ENCODE data around the gene VMP1. TPM values are rescaled to one million over a fixed set of nuclear protein-coding genes. Genes with fewer than 3 reads are reported as not detected.

The VMP1 gene
- total and polyA plus RNA-seq, 2 of the 13 experiments (the other 11 are each of a cell fraction or from before 2014, with no cell fraction given) = 186 to 271 TPM

DNA sequence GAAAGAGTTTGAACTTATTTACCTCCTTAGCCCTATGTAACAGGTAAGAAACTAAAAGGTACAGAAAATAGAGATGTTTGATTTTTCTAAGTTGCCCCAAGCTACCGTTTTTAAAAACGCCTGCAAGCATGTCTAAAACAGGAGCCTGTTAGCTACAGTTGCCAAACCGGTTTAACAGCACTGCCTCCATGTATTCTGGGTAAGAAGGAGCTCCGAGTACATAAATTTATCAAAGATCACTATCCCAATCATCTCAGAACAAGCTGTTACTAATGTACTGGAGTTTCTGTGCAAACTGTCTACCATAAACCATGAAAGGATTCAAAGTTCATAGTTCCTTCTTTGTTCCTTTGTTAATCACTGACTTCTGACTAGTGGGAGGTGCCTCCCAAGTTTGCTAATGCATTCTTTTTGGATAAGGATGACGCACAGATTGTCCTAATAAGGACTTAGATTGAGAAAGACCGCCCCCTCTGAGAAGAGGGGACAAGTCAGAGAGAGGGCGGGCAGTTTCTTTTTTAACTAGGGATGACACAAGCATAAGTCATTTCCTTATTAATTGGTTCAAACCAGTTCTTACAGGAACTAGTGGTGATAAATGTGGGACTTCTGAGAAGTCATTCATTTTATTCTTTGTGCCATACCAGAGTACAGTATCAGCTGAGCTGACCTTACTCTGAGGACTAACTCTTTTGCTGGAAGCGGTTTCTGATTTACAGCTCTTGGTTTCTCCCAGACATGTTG lies 130.0 kb downstream of the VMP1 start (continued):
- TF ChIP-seq, protein P1, sequence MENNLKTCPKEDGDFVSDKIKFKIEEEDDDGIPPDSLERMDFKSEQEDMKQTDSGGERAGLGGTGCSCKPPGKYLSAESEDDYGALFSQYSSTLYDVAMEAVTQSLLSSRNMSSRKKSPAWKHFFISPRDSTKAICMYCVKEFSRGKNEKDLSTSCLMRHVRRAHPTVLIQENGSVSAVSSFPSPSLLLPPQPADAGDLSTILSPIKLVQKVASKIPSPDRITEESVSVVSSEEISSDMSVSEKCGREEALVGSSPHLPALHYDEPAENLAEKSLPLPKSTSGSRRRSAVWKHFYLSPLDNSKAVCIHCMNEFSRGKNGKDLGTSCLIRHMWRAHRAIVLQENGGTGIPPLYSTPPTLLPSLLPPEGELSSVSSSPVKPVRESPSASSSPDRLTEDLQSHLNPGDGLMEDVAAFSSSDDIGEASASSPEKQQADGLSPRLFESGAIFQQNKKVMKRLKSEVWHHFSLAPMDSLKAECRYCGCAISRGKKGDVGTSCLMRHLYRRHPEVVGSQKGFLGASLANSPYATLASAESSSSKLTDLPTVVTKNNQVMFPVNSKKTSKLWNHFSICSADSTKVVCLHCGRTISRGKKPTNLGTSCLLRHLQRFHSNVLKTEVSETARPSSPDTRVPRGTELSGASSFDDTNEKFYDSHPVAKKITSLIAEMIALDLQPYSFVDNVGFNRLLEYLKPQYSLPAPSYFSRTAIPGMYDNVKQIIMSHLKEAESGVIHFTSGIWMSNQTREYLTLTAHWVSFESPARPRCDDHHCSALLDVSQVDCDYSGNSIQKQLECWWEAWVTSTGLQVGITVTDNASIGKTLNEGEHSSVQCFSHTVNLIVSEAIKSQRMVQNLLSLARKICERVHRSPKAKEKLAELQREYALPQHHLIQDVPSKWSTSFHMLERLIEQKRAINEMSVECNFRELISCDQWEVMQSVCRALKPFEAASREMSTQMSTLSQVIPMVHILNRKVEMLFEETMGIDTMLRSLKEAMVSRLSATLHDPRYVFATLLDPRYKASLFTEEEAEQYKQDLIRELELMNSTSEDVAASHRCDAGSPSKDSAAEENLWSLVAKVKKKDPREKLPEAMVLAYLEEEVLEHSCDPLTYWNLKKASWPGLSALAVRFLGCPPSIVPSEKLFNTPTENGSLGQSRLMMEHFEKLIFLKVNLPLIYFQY (CRISPR knock-in tag; IDR thresholded peaks at IDR 0.05; ENCODE audit: borderline replicate concordance) = 0 out of 2 replicates have a peak, but pooled peaks have one; percentile 15
- no peak for TF ChIP-seq ZNF232 (CRISPR knock-in tag; IDR thresholded peaks at IDR 0.05; ENCODE audit: borderline replicate concordance)
- TF ChIP-seq ZNF619 (CRISPR knock-in tag; IDR thresholded peaks at IDR 0.05) = no peak
- peak; percentile 57; the same call in 1 of the 2 replicates for TF ChIP-seq TIGD3 (CRISPR knock-in tag; IDR thresholded peaks at IDR 0.05; ENCODE audit: borderline replicate concordance)
- TF ChIP-seq ZNF747 (CRISPR knock-in tag; IDR thresholded peaks at IDR 0.05; ENCODE audit: borderline replicate concordance) = no peak
- no peak for TF ChIP-seq ZNF33B (CRISPR knock-in tag; IDR thresholded peaks at IDR 0.05)
- no peak for TF ChIP-seq RFXAP (CRISPR knock-in tag; IDR thresholded peaks at IDR 0.05; ENCODE audit: borderline replicate concordance)
- TF ChIP-seq ZNF572 (CRISPR knock-in tag; IDR thresholded peaks at IDR 0.05) = no peak
- TF ChIP-seq ZNF782 (CRISPR knock-in tag; IDR thresholded peaks at IDR 0.05; ENCODE audit: borderline replicate concordance) = no peak
- TF ChIP-seq EED (CRISPR knock-in tag; IDR thresholded peaks at IDR 0.05) = no peak
- peak; percentile 90 for TF ChIP-seq TCF7 (IDR thresholded peaks at IDR 0.05; ENCODE audit: low read depth)
- no peak; the same call in 1 of the 2 replicates for TF ChIP-seq ZNF264 (CRISPR knock-in tag; IDR thresholded peaks at IDR 0.05)
- TF ChIP-seq ARID2 (CRISPR knock-in tag; IDR thresholded peaks at IDR 0.05; ENCODE audit: borderline replicate concordance) = no peak
- TF ChIP-seq SNRNP70 (IDR thresholded peaks at IDR 0.05; ENCODE audit: low read depth, low read length) = no peak
- no peak for TF ChIP-seq ZKSCAN5 (CRISPR knock-in tag; IDR thresholded peaks at IDR 0.05)
- peak; percentile 73 for TF ChIP-seq THAP11 (CRISPR knock-in tag; IDR thresholded peaks at IDR 0.05)
- TF ChIP-seq MBD4 (IDR thresholded peaks at IDR 0.05; ENCODE audit: borderline replicate concordance, low read length) = no peak; the same call in 1 of the 2 replicates
- TF ChIP-seq ATM (IDR thresholded peaks at IDR 0.05; ENCODE audit: borderline replicate concordance) = no peak
- TF ChIP-seq, protein P2, sequence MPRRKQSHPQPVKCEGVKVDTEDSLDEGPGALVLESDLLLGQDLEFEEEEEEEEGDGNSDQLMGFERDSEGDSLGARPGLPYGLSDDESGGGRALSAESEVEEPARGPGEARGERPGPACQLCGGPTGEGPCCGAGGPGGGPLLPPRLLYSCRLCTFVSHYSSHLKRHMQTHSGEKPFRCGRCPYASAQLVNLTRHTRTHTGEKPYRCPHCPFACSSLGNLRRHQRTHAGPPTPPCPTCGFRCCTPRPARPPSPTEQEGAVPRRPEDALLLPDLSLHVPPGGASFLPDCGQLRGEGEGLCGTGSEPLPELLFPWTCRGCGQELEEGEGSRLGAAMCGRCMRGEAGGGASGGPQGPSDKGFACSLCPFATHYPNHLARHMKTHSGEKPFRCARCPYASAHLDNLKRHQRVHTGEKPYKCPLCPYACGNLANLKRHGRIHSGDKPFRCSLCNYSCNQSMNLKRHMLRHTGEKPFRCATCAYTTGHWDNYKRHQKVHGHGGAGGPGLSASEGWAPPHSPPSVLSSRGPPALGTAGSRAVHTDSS (CRISPR knock-in tag; conservative IDR thresholded peaks at IDR 0.05) = no peak
- peak; percentile 96 for TF ChIP-seq CREM (IDR thresholded peaks at IDR 0.05)
- TF ChIP-seq CREM (CRISPR knock-in tag; IDR thresholded peaks at IDR 0.05) = no peak
- TF ChIP-seq ZMYM3 (CRISPR knock-in tag; IDR thresholded peaks at IDR 0.05) = no peak; the same call in 1 of the 2 replicates
- TF ChIP-seq ZFP90 (CRISPR knock-in tag; IDR thresholded peaks at IDR 0.05; ENCODE audit: borderline replicate concordance) = peak; percentile 68; the same call in 1 of the 2 replicates
- no peak for TF ChIP-seq BATF2 (CRISPR knock-in tag; IDR thresholded peaks at IDR 0.05)
